GM19035 (cell line): ENCODE results near the gene WDFY4.

Source experiments
- ATAC-seq: cut with Tn5 transposase; IDR thresholded peaks from one replicate; pipeline ENCODE4 v1.9.1; 2021; ENCODE audit not compliant: unreplicated experiment

The WDFY4 gene

GRCh38 chr10:48740015-48740707 is 55.5 kb downstream of the WDFY4 start:
- ATAC-seq = no peak

GRCh38 chr10:48740988-48741387 is 56.3 kb downstream of the WDFY4 start:
- no peak for ATAC-seq

- ATAC-seq = no peak
Observed at GRCh38 chr10:48742891-48743860, 58.5 kb downstream of the WDFY4 start.

GRCh38 chr10:48744587-48744986 is 59.9 kb downstream of the WDFY4 start:
- ATAC-seq = peak; percentile 57

GRCh38 chr10:48745662-48746245 is 61.1 kb downstream of the WDFY4 start:
- ATAC-seq = no peak

- ATAC-seq = no peak
Observed at GRCh38 chr10:48748573-48748972, 63.9 kb downstream of the WDFY4 start.

GRCh38 chr10:48749254-48749787 is 64.6 kb downstream of the WDFY4 start:
- ATAC-seq = no peak

- no peak for ATAC-seq
Observed at GRCh38 chr10:48750019-48750418, 65.3 kb downstream of the WDFY4 start.

GRCh38 chr10:48750991-48751390 is 66.3 kb downstream of the WDFY4 start:
- ATAC-seq = no peak

GRCh38 chr10:48751730-48752129 is 67.1 kb downstream of the WDFY4 start:
- ATAC-seq = no peak

- no peak for ATAC-seq
Observed at GRCh38 chr10:48758411-48758810, 73.7 kb downstream of the WDFY4 start.

GRCh38 chr10:48759113-48759901 is 74.6 kb downstream of the WDFY4 start:
- ATAC-seq = peak; percentile 67

GRCh38 chr10:48760983-48761382 is 76.3 kb downstream of the WDFY4 start:
- ATAC-seq = no peak

GRCh38 chr10:48762064-48763042 is 77.7 kb downstream of the WDFY4 start:
- ATAC-seq = no peak

- ATAC-seq = no peak
Observed at GRCh38 chr10:48763403-48763965, 78.8 kb downstream of the WDFY4 start.

- no peak for ATAC-seq
Observed at GRCh38 chr10:48764486-48764885, 79.8 kb downstream of the WDFY4 start.

GRCh38 chr10:48765039-48765438 is 80.4 kb downstream of the WDFY4 start:
- ATAC-seq = no peak

GRCh38 chr10:48765527-48765926 is 80.9 kb downstream of the WDFY4 start:
- no peak for ATAC-seq
